SK-N-SH treated with all-trans-retinoic acid at 6 μM for 48 hours (cell line): ENCODE results near the gene LIN9.

Experiments
- ATAC-seq: fragments of 200-7000 bp; cut with Tn5 transposase; 3 replicates; pipeline ENCODE4 v1.9.1; 2020; ENCODE audit warnings: mild to moderate bottlenecking, moderate library complexity
- CREB5 ChIP-seq: fragments of 250-450 bp; sonication (Bioruptor Pico); IDR thresholded peaks from 2 replicates; pipeline ENCODE4 v1.5.1; 2020; ENCODE audit warnings: low read depth, mild to moderate bottlenecking, moderate library complexity
- CSDC2 ChIP-seq: fragments of 250-450 bp; sonication (Bioruptor Pico); IDR thresholded peaks from 2 replicates; pipeline ENCODE4 v1.5.0; 2020; ENCODE audit warnings: mild to moderate bottlenecking, moderate library complexity
- ESRRG ChIP-seq: fragments of 250-450 bp; sonication (Bioruptor Pico); IDR thresholded peaks from 2 replicates; pipeline ENCODE4 v1.6.1; 2021; ENCODE audit warnings: mild to moderate bottlenecking
- GLIS3 ChIP-seq: fragments of 250-450 bp; sonication (Bioruptor Pico); IDR thresholded peaks from 2 replicates; pipeline ENCODE4 v1.5.0; 2020; ENCODE audit warnings: mild to moderate bottlenecking, moderate library complexity
- OSR1 ChIP-seq: fragments of 250-450 bp; sonication (Bioruptor Pico); IDR thresholded peaks from 2 replicates; pipeline ENCODE4 v1.8.0; 2022; ENCODE audit warnings: moderate library complexity, mild to moderate bottlenecking, inconsistent platforms
- PPARA ChIP-seq: fragments of 250-450 bp; sonication (Bioruptor Pico); IDR thresholded peaks from 2 replicates; pipeline ENCODE4 v1.5.0; 2020; ENCODE audit warnings: mild to moderate bottlenecking, borderline replicate concordance
- RARB ChIP-seq: fragments of 250-450 bp; sonication (Bioruptor Pico); IDR thresholded peaks from 2 replicates; pipeline ENCODE4 v1.8.0; 2021; ENCODE audit warnings: mild to moderate bottlenecking, moderate library complexity
- TCF4 ChIP-seq: fragments of 250-450 bp; sonication (Bioruptor Pico); IDR thresholded peaks from 2 replicates; pipeline ENCODE4 v1.8.0; 2021; ENCODE audit warnings: mild to moderate bottlenecking, moderate library complexity, borderline replicate concordance
- ZC3H10 ChIP-seq: fragments of 250-450 bp; sonication (Bioruptor Pico); IDR thresholded peaks from 2 replicates; pipeline ENCODE4 v1.5.1; 2021; ENCODE audit warnings: mild to moderate bottlenecking, moderate library complexity
- ZFP3 ChIP-seq: fragments of 250-450 bp; sonication (Bioruptor Pico); IDR thresholded peaks from 2 replicates; pipeline ENCODE4 v1.5.0; 2020; ENCODE audit warnings: mild to moderate bottlenecking, moderate library complexity
- ZFP30 ChIP-seq: fragments of 450-650 bp; formaldehyde crosslinking; IDR thresholded peaks from 2 replicates; pipeline ENCODE4 v1.5.0; 2022; ENCODE audit warnings: mild to moderate bottlenecking, moderate library complexity
- ZNF565 ChIP-seq: fragments of 450-650 bp; formaldehyde crosslinking; conservative IDR thresholded peaks from 2 replicates; pipeline ENCODE4 v1.5.0; 2020; ENCODE audit warnings: low read depth, mild to moderate bottlenecking, moderate library complexity
- TF ChIP-seq, protein P1 (sequence below): fragments of 250-450 bp; sonication (Bioruptor Pico); IDR thresholded peaks from 2 replicates; pipeline ENCODE4 v1.5.0; 2020; ENCODE audit warnings: mild to moderate bottlenecking, moderate library complexity
- TF ChIP-seq, protein P2 (sequence below): fragments of 250-450 bp; sonication (Bioruptor Pico); IDR thresholded peaks from 2 replicates; pipeline ENCODE4 v1.5.1; 2021; ENCODE audit warnings: mild to moderate bottlenecking, moderate library complexity
- TF ChIP-seq, protein P3 (sequence below): fragments of 250-450 bp; sonication (Bioruptor Pico); IDR thresholded peaks from 2 replicates; pipeline ENCODE4 v1.8.0; 2020; ENCODE audit warnings: mild to moderate bottlenecking, moderate library complexity, borderline replicate concordance

Gene LIN9

DNA sequence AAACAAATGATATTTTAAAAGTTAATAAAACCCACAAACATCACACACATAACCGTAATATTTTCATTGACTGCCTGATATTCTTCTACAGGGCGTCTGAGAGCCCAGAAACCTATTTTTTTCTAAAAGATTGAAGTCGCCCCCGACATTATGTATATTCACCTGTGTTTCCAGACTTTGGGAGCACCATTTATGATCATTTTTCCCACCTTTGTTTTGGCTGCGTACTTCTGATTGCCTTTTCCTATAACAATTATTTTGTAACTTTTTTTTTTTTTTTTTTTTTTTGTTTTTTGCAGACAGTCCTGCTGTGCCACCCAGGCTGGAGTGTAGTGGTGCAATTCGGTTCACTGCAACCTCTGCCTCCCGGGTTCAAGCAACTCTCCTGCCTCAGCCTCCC lies 121.6 kb downstream of the LIN9 start:
- TF ChIP-seq ESRRG (CRISPR knock-in tag) (no peak), ZNF565 (CRISPR knock-in tag) (no peak), RARB (no peak), ZC3H10 (CRISPR knock-in tag) (no peak), CREB5 (CRISPR knock-in tag) (no peak), GLIS3 (CRISPR knock-in tag) (no peak)
- TF ChIP-seq, protein P1, sequence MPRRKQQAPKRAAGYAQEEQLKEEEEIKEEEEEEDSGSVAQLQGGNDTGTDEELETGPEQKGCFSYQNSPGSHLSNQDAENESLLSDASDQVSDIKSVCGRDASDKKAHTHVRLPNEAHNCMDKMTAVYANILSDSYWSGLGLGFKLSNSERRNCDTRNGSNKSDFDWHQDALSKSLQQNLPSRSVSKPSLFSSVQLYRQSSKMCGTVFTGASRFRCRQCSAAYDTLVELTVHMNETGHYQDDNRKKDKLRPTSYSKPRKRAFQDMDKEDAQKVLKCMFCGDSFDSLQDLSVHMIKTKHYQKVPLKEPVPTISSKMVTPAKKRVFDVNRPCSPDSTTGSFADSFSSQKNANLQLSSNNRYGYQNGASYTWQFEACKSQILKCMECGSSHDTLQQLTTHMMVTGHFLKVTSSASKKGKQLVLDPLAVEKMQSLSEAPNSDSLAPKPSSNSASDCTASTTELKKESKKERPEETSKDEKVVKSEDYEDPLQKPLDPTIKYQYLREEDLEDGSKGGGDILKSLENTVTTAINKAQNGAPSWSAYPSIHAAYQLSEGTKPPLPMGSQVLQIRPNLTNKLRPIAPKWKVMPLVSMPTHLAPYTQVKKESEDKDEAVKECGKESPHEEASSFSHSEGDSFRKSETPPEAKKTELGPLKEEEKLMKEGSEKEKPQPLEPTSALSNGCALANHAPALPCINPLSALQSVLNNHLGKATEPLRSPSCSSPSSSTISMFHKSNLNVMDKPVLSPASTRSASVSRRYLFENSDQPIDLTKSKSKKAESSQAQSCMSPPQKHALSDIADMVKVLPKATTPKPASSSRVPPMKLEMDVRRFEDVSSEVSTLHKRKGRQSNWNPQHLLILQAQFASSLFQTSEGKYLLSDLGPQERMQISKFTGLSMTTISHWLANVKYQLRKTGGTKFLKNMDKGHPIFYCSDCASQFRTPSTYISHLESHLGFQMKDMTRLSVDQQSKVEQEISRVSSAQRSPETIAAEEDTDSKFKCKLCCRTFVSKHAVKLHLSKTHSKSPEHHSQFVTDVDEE (CRISPR knock-in tag), result no peak
- TF ChIP-seq, protein P2, sequence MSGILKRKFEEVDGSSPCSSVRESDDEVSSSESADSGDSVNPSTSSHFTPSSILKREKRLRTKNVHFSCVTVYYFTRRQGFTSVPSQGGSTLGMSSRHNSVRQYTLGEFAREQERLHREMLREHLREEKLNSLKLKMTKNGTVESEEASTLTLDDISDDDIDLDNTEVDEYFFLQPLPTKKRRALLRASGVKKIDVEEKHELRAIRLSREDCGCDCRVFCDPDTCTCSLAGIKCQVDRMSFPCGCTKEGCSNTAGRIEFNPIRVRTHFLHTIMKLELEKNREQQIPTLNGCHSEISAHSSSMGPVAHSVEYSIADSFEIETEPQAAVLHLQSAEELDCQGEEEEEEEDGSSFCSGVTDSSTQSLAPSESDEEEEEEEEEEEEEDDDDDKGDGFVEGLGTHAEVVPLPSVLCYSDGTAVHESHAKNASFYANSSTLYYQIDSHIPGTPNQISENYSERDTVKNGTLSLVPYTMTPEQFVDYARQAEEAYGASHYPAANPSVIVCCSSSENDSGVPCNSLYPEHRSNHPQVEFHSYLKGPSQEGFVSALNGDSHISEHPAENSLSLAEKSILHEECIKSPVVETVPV (CRISPR knock-in tag), result no peak

DNA sequence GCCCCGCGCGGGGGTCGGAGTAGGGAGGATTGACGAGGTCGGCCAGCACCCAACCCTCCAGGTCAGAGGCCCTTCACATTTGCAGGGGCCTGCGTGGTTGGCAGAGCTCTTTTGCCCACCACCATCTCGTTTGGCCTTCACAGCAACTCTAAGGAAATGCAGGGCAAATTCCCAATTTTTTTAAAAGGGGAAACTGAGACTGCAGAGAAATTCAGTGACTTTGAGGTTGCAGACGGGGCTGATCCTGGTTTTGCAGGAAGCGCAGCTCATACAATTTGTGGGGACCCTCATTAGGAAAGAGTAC lies 122.0 kb downstream of the LIN9 start:
- TF ChIP-seq CREB5 (CRISPR knock-in tag), result no peak
- no peak for TF ChIP-seq ZFP30
- TF ChIP-seq PPARA (CRISPR knock-in tag), result no peak
- TF ChIP-seq RARB, result no peak
- no peak for TF ChIP-seq ZFP3 (CRISPR knock-in tag)
- TF ChIP-seq OSR1, result no peak
- TF ChIP-seq GLIS3 (CRISPR knock-in tag), result no peak
- TF ChIP-seq, protein P1 (CRISPR knock-in tag), result no peak
- TF ChIP-seq ZNF565 (CRISPR knock-in tag), result no peak
- TF ChIP-seq CSDC2 (CRISPR knock-in tag), result no peak
- no peak for TF ChIP-seq ZC3H10 (CRISPR knock-in tag)
- no peak for ATAC-seq

More for the DNA sequence above, 121.6 kb downstream of the LIN9 start:
- ATAC-seq, result no peak

- ATAC-seq, result peak; percentile 96
- TF ChIP-seq ESRRG (CRISPR knock-in tag), result no peak
- no peak for TF ChIP-seq GLIS3 (CRISPR knock-in tag)
- no peak for TF ChIP-seq CSDC2 (CRISPR knock-in tag)
- TF ChIP-seq, protein P3, sequence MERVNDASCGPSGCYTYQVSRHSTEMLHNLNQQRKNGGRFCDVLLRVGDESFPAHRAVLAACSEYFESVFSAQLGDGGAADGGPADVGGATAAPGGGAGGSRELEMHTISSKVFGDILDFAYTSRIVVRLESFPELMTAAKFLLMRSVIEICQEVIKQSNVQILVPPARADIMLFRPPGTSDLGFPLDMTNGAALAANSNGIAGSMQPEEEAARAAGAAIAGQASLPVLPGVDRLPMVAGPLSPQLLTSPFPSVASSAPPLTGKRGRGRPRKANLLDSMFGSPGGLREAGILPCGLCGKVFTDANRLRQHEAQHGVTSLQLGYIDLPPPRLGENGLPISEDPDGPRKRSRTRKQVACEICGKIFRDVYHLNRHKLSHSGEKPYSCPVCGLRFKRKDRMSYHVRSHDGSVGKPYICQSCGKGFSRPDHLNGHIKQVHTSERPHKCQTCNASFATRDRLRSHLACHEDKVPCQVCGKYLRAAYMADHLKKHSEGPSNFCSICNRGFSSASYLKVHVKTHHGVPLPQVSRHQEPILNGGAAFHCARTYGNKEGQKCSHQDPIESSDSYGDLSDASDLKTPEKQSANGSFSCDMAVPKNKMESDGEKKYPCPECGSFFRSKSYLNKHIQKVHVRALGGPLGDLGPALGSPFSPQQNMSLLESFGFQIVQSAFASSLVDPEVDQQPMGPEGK, result peak; percentile 43; the same call in 1 of the 2 replicates
- no peak for TF ChIP-seq OSR1
- no peak for TF ChIP-seq TCF4 (CRISPR knock-in tag)
These were observed 122.6 kb downstream of the LIN9 start, which contains the start of gene ACBD3 for GRCh38 chr1:226186124-226187018. Gene ACBD3, minus strand, starts transcription at chr1:226186741. Its CDS starts 66 bp downstream, at chr1:226186675.
